ENCODE data around the gene CCL24.

GRCh38 chr7:75856536-75856935 lies 42.9 kb upstream of the CCL24 start:
- TF ChIP-seq CTCF (IDR thresholded peaks at IDR 0.05) (no peak), POLR2A (IDR thresholded peaks at IDR 0.05) (no peak)
